HG03196 (cell line): ENCODE measurements around the gene FGFR2.

Experiments used
- ATAC-seq: cut with Tn5 transposase; IDR thresholded peaks from one replicate; pipeline ENCODE4 v1.9.1; 2021; ENCODE audit not compliant: unreplicated experiment

The FGFR2 gene

DNA sequence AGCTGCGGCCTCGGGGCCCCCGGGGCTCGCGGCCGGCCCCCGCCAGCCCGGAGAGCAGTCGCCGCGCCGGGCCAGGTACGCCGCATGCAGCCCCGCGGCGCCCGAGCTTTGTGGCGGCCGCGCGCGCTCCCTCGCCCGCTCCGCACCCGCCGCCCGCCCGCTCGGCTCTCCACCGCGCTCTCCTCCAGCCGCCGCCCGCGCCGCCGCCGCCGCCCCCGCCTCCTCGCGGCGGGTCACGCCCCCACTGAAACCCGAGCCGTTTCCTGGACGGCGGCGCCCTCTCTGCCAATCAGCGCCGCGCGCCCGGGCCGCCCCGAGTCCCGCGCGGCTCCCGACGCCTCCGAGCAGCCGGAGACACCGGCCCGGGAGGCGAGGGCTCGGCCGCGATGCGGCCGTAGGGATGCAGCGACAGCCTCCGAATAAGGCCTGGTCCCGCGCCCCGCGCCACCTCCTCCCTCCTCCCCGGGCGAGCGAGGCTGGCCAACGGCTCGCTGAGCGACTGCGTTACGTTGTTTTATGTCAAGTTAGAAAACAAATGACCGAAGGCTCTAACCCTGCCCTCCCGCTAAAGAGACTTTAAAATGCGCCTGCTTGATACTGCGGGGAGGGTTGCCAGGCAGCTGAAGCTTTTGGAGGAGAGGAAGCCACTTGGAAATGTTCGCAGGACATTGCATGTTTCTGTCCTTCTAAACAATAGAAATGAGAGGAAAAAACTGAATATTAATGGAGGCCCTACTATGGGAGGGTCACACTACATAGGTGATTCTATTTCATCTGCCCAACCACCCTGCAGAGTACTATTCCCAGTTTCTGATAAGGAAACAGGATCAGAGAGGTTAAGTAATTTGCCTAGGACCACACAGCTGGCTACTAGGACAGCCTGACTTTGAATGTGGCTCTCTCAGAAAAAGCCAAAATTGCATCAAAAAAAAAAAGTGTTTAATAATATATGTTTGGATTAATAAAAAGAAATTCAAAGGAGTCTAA, at the start of gene FGFR2:
FGFR2 (minus strand) TSS at position 182 of the 987 bp plus-strand sequence. CDS start 4,627 bp downstream, outside the sequence.
- ATAC-seq = peak; percentile 66

DNA sequence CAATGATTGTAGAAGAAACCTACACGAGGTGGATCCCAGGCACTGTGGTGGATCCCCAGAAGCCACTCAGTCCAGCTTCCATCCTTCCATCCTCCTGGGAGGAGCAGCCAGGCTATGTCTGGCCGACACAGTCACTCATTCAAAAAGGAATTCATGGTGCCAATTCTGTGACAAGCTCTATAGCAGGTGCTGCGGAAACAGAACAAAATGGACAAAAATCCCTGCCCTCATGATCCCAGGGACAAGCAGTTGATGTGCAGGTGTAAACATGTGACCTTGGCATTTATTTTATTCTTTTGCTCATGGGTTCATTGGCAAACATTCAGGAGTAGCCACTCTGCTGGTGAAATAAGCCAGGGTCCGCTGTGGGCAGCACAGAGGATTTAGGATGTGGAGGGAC, 49.2 kb upstream of the FGFR2 start:
- ATAC-seq = no peak

DNA sequence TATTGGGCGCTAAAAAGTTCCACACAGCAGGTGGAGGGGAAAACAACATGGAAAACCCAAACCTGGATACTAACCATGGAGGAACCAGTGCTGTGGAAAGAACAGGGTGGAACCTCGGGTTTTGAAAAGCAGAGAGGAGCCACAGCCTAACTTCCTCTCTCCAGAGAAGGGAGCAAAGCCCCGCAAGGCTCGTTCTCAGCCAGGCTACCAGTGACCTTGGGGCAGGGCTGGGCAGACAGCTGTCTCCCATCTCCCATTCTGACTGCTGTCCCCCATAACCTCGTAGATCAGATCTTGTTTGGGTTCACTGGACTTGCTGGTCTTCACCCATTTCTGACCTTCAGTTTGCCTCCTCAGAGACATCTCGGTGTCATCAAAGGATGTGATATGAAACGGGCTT, 47.5 kb upstream of the FGFR2 start:
- no peak for ATAC-seq

DNA sequence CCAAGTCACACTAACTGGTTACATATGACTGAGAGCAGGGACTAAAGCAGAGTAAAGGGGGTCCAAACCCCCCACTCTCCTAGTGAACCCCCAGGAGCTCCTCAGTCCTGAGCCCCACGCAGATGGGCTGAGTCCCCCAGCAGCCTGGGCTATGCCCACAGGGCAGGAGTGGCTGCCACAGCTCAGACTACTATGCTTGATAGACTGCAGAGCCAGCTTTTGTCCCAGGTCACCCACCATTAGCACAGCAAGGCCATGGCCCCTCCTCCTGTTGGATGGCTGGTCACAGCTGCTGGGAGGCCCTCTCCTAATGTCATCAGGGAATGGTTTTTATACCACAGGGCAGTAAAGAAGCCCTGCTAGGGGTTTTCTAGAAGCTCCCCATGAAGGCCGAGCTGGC, 46.3 kb upstream of the FGFR2 start:
- ATAC-seq = no peak

DNA sequence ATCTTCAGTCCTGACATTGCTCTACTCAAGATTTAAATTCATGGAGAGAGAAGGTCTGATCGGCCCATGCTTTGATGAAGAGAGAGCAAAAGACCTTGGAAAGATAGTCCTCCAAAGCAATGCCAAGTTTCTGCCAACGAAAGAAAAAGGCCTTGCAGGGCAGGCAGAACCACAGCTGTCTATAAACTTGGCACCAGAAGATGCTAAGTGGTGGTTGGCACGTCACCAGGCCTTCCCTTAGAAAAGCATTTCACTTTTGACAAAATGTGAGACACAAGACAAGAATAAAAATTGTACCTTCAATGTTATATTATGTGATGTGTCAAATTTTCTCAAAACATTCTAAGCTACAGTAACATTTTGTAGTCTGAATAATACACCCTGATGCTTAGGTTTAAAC, 42.0 kb upstream of the FGFR2 start:
- no peak for ATAC-seq

DNA sequence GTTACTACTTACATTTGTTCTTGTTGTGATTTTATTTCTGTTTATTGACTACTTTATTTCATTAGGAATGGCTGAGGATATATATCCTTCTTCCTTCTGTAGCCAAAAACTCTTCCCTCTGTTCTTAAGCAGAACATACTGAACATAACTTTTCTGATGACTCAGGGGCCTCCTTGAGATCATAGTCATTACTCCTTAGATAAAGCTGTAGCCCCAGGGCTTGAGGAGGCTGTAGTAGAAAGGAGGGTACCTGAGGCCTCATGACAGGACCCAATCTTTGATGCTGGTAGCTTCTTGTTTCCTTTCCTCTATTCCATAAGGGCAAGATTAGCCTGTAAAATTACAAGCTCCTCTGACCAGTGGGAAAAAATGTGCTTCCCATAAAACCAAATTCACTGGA, 41.2 kb upstream of the FGFR2 start:
- no peak for ATAC-seq

DNA sequence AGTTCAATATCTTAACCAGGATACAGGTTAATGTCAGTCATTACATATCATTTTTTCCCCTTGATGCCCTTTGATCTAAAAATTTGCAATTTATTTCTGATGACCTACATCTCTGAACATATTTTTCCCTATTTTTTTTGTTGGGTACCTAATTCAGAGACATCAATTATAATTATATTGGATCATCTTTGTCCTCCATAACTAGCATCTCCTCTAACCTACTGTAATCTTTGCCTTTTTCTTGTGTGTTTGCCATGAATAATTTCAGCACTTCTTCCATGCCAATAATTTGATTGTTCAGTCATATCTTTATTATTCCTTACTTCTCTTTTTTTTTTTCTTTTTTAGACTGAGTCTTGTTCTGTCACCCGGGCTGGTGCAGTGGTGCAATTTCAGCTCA, 39.2 kb upstream of the FGFR2 start:
- ATAC-seq = no peak

DNA sequence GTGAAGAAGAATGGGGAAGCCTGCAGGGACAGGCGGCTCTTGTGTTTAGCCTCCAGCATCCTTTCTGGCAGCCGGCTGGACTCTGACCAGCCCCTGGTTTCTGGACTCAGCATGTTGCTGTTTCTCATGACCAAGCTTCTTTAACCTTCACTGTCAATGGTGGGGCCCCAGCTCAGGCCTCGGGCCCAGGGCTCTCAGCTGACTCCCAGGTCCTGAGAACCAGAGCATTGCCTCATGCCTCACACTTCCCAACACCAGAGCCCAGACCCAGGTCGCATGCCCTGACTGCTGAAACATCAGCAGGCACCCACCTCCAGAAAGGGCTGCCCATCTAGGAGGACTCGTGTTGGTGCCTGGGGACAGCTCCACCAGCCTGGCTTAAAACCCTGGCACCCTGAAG, 34.8 kb upstream of the FGFR2 start:
- no peak for ATAC-seq

DNA sequence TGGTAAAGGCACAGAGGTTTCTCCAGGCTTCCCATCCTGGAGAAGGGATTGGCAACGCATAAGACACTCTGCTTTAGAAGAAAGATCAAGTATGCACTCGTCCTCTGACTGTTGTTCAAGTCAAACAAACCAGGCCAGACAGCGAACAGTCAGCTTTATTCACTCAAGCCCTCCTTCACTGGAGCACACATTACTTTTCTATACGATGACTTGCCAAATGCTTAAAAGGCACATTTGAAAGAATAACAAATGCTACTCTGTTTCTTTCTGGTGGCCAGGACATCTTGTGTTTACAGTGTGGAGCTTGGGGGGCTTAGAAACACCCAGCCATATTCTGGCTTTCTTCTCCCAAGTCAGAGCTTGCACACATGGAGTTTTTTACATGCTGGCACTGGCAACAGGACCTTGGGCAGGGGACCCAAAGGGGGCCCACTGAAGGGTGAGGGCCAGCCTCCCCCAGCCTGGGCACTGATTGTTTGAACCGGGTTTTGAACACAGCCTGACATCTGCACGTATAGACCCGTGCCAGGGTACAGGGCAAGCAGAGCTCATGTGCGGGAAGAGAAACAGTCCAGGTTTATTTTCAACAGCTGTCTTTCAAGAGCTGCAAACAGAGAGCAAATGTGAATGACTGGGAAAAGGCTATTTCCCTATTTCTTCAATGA, 33.3 kb upstream of the FGFR2 start:
- ATAC-seq = no peak

DNA sequence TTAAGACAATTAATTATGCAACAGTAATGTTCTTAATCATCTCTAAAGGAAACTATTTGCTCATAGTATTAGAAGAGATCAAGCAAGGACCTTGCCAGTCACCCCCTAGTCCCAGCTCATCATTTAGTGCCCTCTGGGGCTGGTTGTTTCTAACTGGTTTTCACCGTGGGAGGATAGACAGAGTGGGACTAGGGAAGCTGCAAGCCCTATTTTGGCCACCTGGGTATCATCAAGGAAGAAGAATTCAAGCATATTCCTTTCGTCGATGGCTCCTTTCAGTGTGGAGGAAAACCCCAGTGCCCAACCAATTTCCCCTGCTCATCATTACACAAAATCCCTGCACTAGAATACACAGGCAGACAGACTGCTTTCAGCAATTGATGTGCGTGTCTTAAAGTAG, 30.6 kb upstream of the FGFR2 start:
- no peak for ATAC-seq

DNA sequence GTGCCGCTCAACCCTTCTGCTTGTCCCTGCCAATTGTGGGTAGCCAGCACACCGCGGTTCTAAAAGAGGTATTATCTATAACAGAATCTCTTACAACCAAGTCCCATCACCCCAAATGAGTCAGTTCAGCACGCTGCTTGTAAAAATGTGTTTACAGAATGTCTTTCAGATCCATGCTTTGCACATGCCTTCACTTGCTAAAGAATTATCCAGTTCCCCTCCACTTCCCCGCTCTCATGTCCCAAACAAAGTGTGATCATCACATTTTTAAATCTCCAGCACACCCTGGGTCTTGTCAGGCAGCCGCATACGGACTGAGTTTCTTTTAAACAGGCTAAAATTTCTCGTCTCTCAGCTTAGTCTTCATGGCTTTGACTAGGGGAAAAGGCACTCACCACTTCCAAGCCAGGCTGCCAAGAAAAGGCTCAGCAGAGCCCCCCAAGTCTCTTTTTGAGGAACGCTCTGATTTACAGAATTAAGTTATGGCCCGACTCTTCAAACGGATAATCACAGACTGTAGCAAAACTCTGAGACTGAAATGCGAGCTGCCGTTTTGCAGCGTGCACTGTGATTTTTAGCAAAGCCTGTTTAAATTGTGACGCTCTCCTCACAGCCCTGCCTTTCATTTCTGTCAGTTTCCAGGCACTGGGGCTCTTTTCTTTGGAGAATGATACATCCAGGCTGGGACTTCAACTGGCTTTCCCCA, 29.8 kb upstream of the FGFR2 start:
- ATAC-seq = no peak

DNA sequence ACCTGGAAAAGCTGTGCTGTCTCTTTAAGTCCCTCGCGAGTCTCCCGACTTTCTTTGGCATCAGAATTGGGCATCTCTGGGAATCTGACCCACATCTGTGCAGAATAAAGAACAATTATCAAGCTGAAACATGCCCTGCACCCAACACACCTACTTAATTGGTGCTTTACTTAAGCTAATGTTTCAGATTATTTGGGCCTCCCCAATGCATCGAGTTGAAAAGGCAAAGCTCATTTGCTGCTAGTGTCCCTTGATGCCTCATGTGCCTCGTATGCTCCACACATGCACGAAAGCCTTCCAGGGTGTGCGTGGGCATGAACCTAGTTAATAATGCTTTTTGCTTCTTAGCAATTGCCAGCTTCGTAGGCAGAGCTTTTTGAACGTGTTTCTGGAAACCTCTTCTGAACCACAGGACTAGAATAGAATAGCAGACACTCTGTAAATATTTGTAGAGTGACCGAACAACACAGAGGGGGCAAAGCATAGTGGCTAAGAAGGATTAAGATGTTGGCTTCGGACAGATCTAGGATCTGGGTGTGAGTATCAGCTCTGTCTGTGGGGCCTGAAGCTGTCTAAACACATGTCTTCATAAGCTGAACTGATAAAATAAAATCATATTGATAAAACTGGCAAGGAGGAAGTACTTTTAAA, 26.7 kb upstream of the FGFR2 start:
- ATAC-seq = no peak

DNA sequence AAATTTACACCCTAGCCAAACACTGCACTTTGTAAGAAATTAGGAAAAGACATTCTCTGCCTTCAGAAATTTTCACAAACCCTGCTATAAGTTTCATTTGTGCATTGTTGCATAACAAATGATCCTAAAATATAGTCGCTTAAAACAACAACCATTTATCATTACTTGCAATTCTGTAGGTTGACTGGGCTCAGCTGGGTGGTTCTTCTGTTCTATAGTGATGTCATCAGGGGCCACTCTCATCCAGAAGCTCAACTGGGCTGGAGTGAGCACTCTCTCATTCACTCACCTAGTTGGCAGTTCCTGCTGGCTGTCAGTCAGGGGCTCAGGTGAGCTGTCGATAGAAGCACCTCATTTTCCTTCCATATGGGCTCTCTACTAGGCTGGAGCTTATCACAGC, 20.7 kb upstream of the FGFR2 start:
- ATAC-seq = no peak

DNA sequence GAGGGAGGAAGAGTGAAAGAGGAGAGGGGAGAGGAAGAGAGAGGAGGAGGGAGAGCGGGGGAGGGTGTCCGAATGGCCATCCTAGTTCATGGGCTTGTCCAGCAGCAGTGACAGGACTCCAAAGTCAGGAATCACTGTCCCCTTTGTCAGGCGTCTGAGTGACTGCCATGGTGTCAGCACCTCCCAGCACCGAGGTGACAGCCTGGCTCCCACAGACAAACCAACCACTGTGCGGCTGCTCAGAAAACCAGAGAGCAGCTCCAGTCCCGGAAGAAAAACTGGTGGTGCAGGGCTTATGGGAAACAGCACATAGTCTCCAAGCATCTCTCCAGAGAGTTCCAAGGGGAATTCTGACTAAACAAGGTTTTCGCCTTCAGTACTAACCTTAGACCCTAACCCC, 18.9 kb upstream of the FGFR2 start:
- no peak for ATAC-seq

DNA sequence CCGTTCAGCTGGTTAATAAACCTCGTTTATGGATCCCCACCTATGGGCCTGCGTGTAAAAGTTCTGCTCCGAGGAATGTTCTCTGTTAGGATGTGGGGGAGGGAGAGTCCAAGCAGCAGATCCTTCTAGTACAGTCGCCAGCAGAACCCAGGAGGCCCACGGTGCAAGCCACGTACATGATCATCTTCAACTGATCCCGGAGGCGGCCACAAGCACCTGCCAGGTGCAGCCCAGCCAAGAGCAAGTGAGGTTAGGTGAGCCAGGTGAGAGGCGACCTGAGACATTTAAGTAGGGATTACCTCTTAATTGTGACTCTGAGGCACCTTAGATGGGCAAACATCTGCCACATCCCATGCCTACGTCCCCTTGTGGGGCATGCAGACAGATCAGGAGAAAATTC, 18.0 kb upstream of the FGFR2 start:
- no peak for ATAC-seq

DNA sequence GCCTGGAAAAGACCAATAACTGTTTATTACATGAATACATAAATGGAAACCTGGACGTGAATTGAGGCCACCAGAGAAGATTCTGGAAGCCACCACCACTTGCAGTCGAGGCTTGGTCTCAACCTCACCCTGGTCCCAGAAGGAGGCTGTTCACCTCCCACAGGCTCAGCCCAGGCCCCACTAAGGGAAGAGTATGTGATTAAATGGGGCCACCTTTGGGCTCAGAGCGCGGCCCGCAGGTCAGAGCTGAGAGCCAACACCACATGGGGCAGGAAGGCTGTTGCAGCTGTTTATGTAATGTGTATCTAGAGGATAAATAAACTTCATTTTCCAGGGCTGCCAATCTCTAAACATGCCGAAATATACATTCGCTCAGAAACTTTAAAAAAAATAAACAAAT, 17.6 kb upstream of the FGFR2 start:
- ATAC-seq = no peak

DNA sequence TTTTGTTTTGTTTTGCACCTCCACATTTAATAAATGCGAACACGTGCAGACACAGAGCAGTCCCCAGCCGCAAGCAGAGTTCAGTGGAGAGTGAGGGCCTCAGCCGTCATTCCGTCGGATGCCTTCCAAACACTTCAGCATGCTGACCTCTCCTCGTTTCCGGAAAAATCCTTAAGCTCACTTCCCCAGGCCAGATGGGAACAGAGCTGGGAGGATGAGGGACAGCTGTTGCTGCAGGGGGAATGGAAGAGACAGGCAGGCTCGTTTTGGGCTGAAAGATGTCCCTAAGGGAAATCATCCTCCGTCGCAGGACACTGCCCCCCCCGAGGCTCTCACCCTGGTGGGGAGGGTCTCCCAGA, 17.2 kb upstream of the FGFR2 start:
- no peak for ATAC-seq

DNA sequence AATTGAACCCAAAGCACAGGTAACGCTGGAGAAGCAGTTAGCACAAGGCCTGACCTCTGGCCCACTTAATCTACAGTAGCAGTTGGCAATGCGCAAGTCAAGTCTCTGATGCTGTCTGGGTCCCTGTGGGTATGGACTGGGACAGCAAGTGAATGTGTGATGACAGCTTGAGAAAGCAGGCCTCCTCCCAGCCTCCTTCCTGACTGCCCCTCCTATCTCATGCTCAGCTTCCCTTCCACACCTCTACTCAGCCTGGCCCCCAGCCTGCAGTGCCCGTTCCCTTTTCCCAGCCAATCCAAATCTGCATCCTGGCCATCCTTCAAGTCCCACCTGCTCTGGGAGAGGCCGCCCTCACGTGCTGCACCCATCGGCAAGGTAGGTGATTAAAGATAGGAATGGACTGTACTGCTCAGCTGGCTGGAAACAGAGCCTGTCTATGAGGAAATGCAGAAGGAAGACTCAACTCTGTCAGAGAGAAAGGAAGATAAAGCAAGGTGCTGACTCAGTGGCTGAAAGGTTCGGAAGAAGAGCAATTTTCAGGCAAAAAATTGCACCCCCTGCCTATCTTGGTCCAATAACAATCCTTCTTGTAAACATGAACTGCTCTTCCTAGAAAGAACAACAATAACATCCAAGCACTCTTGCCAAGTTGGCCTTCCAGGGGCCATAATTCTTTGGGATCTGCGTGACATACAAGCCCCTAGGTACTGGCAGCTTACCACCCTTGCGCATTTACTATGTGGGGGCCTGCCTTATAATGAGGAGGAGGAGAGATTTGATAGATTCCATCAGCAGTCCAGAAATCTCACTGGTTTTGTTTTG, 16.6 kb upstream of the FGFR2 start:
- ATAC-seq = no peak

DNA sequence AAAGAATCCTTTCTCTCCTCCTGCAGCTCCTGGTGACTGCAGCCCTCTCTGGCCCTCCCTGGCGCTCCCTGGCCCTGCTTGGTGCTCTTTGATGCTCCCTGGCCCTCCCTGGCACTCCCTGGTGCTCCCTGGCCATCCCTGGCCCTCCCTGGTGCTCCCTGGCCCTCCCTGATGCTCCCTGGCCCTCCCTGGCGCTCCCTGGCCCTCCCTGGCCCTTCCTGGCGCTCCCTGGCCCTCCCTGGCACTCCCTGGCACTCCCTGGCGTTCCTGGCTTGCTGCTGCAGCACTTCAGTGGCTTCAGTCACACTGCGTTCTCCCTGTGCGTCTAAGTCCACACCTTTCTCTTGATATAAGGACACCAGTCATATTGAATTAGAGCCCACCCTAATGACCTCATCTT, 15.2 kb upstream of the FGFR2 start:
- ATAC-seq = no peak

DNA sequence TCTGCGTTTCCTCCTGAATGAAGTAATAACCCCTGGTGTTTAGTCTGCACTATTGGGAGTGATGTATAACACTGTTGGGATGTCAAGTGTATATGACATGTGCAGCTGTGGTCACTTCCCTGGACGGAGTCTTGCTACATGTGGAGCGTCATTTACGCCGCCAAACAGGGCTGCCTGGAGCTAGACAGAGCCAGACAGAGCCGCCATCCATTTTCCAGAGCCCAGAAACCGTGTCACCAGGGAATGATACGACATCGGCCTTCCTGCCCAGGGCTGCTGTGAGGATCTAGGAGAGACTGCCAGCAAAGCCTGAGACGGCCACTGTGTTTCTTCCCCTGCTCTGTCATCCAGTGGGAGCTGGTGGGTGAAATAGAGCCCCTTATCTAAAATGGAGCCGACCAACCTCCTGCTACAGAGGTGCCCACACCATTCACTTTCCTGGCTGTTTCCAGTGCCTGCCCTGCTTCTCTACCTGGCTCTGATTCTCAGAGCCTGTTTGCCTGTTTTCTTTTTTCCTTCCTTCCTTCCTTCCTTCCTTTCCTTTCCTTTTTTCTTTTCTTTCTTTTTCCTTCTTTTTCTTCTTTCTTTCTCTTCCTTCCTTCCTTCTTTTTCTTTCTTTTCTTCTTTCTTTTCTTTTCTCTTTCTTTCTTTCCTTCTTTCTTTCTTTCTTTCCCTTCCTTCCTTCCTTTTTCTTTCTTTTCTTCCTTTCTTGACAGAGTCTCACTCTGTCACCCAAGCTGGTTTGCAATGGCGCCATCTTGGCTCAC, 13.3 kb upstream of the FGFR2 start:
- no peak for ATAC-seq
